Esophagus squamous epithelium (tissue), 5 donors: ENCODE results near the gene INTS15. TPM values are rescaled to one million over a fixed set of nuclear protein-coding genes. Genes with fewer than 3 reads are reported as not detected.

Experiments used
- DNase-seq: peaks from one replicate; lab custom pipeline; 2025; lab: John Stamatoyannopoulos, UW
- H3K27ac ChIP-seq, 4 donors: fragments of 200-600 bp; sonication (generic); one replicate each; pipeline ENCODE4 v1.5.1; 2016 to 2019; ENCODE audit warnings: mild to moderate bottlenecking in 1 of 4
- H3K27me3 ChIP-seq, 4 donors: fragments of 200-600 bp; sonication (generic); 1 replicate in 3 of 4; 2 replicates in 1 of 4; pipeline versions ENCODE4 v1.5.1 to v1.6.0; 2017 to 2021; ENCODE audit warnings: antibody characterized with exemption in 1 of 4
- H3K36me3 ChIP-seq, 3 donors: fragments of 200-600 bp; sonication (generic); one replicate each; pipeline ENCODE4 v1.5.1; 2016 to 2019
- H3K4me1 ChIP-seq, 3 donors: fragments of 200-600 bp; sonication (generic); one replicate each; pipeline ENCODE4 v1.5.1; 2017 to 2019
- H3K4me3 ChIP-seq, 4 donors: fragments of 200-600 bp; sonication (generic); 1 replicate in 3 of 4; 2 replicates in 1 of 4; pipeline ENCODE4 v1.5.1; 2016 to 2019; ENCODE audit warnings: mild to moderate bottlenecking in 2 of 4, moderate library complexity in 1 of 4
- H3K9me3 ChIP-seq, 3 donors: fragments of 200-600 bp; sonication (generic); one replicate each; pipeline ENCODE4 v1.5.1; 2016 to 2019
- CTCF ChIP-seq, 6 experiments: fragments of 450-650 bp in 4 of 6; fragments of 200-600 bp in 2 of 6; sonication (generic) in 2 of 6; IDR thresholded peaks; one replicate each; pipeline ENCODE4 v1.5.1; 2016 to 2019; ENCODE audit warnings: antibody characterized with exemption in 6 of 6, mild to moderate bottlenecking in 4 of 6, moderate library complexity in 4 of 6
- POLR2A ChIP-seq, 4 donors: fragments of 450-650 bp; IDR thresholded peaks; one replicate each; pipeline ENCODE4 v1.6.1; 2017; ENCODE audit warnings: antibody characterized with exemption in 4 of 4, mild to moderate bottlenecking in 4 of 4, moderate library complexity in 3 of 4
- WGBS, 2 donors: methylation state at CpG; one replicate each; pipeline ENCODE4 v1.1.5; 2018; 5-methylcytosine and 5-hydroxymethylcytosine counted together
- intact Hi-C: fragments of 100-400 bp; cut with DNase I; formaldehyde crosslinking; loops from one replicate; pipeline ENCODE4 v1.15.0; 2022
- total RNA-seq, 4 donors: library from RNA; depleted of rRNA; stranded (reverse); fragments of >200 nt; gene quantifications; one replicate each; pipeline ENCODE4 v1.1.0, GENCODE V29; 2016
- donor health status: DM: yes; HTN: yes; CAD: no.

Gene INTS15
- total RNA-seq, 4 donors from 2014 or later: 9.2 to 21.9 (median 14.8) TPM

GRCh38 chr7:6619961-6620360, 30.1 kb downstream of the INTS15 start:
- WGBS, 2 donors: 81 to 85% methylated on average over 3 of the region's 3 CpGs
- peaks cover 0 to 23% (median 8%) of the 10 kb centered on the region in 3 donors for H3K4me1 ChIP-seq
- H3K27me3 ChIP-seq: peaks cover 0 to 12% (median 0%) of the 10 kb centered on the region in 4 donors
- no peak overlapping the region for H3K4me3 ChIP-seq
- H3K36me3 ChIP-seq: peaks cover 0 to 33% (median 0%) of the 10 kb centered on the region in 3 donors
- no peak for DNase-seq
- H3K9me3 ChIP-seq: no peaks in the 10 kb centered on the region
- no peak overlapping the region for H3K27ac ChIP-seq
- intact Hi-C loops: no loop called here
- TF ChIP-seq POLR2A (IDR thresholded peaks at IDR 0.05) (no peak), CTCF (IDR thresholded peaks at IDR 0.05) (no peak)

- no peak for DNase-seq
- Histone ChIP-seq H3K27ac (no peak overlapping the region), H3K4me3 (no peak overlapping the region), H3K9me3 (no peaks in the 10 kb centered on the region), H3K4me1 (peaks cover 0 to 12% (median 0%) of the 10 kb centered on the region in 3 donors), H3K27me3 (no peaks in the 10 kb centered on the region), H3K36me3 (peaks cover 0 to 33% (median 0%) of the 10 kb centered on the region in 3 donors)
- 79 to 84% methylated on average over 12 to 15 of the region's 20 CpGs for WGBS, 2 donors
- intact Hi-C loops: no loop called here
- TF ChIP-seq POLR2A (IDR thresholded peaks at IDR 0.05): no peak
Measured at GRCh38 chr7:6621195-6622133, 31.6 kb downstream of the INTS15 start.

- Histone ChIP-seq H3K27me3 (no peaks in the 10 kb centered on the region), H3K9me3 (no peaks in the 10 kb centered on the region), H3K36me3 (peaks cover 0 to 33% (median 0%) of the 10 kb centered on the region in 3 donors), H3K4me1 (peaks cover 0 to 7% (median 0%) of the 10 kb centered on the region in 3 donors), H3K27ac (no peak overlapping the region), H3K4me3 (no peak overlapping the region)
- 95% methylated on average over 20 of the region's 67 CpGs; no CpG with 5 or more reads in 1 of the 2 donors for WGBS, 2 donors
- intact Hi-C loops: no loop called here
- no peak for TF ChIP-seq POLR2A (IDR thresholded peaks at IDR 0.05)
- TF ChIP-seq CTCF (IDR thresholded peaks at IDR 0.05): no peak
- no peak for DNase-seq
Measured at GRCh38 chr7:6622134-6622710, 32.4 kb downstream of the INTS15 start.

- H3K27ac ChIP-seq: no peak overlapping the region
- DNase-seq: no peak
- peaks cover 0 to 33% (median 0%) of the 10 kb centered on the region in 3 donors for H3K36me3 ChIP-seq
- TF ChIP-seq CTCF (IDR thresholded peaks at IDR 0.05) (no peak), POLR2A (IDR thresholded peaks at IDR 0.05) (no peak)
- peaks cover 6 to 18% (median 9%) of the 10 kb centered on the region in 3 donors for H3K4me1 ChIP-seq
- no peaks in the 10 kb centered on the region for H3K27me3 ChIP-seq
- intact Hi-C loops: no loop called here
- H3K4me3 ChIP-seq: no peak overlapping the region
- WGBS, 2 donors: 62 to 66% methylated on average over 7 to 8 of the region's 15 CpGs
- no peaks in the 10 kb centered on the region for H3K9me3 ChIP-seq
Measured at GRCh38 chr7:6623589-6624245, 33.9 kb downstream of the INTS15 start.

GRCh38 chr7:6624246-6624611, 34.4 kb downstream of the INTS15 start:
- TF ChIP-seq CTCF (IDR thresholded peaks at IDR 0.05) (no peak), POLR2A (IDR thresholded peaks at IDR 0.05) (no peak)
- no peaks in the 10 kb centered on the region for H3K9me3 ChIP-seq
- WGBS, 2 donors: 66 to 76% methylated on average over 3 of the region's 3 CpGs
- intact Hi-C loops: no loop called here
- H3K27ac ChIP-seq: no peak overlapping the region
- H3K27me3 ChIP-seq: no peaks in the 10 kb centered on the region
- DNase-seq: no peak
- no peak overlapping the region for H3K4me3 ChIP-seq
- H3K4me1 ChIP-seq: peaks cover 6 to 22% (median 9%) of the 10 kb centered on the region in 3 donors
- H3K36me3 ChIP-seq: peaks cover 0 to 33% (median 0%) of the 10 kb centered on the region in 3 donors
